ENCODE results near the gene PTOV1.

The PTOV1 gene

DNA sequence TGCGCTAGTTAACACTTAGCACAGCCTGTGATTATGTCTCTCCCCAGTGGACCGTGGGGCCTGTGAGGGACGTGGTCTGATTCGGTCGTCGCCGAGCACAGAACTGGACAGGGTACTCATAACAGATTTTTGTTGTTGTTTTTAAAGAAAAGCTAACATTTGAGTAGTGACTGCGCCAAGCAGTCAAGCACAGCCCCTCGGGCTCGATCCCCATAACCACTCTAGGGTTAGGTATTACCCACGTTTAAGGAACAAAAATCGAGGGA lies 805 bp upstream of the PTOV1 start:
- no peak for DNase-seq (ENCODE audit: low read depth)
- TF ChIP-seq, protein P1, sequence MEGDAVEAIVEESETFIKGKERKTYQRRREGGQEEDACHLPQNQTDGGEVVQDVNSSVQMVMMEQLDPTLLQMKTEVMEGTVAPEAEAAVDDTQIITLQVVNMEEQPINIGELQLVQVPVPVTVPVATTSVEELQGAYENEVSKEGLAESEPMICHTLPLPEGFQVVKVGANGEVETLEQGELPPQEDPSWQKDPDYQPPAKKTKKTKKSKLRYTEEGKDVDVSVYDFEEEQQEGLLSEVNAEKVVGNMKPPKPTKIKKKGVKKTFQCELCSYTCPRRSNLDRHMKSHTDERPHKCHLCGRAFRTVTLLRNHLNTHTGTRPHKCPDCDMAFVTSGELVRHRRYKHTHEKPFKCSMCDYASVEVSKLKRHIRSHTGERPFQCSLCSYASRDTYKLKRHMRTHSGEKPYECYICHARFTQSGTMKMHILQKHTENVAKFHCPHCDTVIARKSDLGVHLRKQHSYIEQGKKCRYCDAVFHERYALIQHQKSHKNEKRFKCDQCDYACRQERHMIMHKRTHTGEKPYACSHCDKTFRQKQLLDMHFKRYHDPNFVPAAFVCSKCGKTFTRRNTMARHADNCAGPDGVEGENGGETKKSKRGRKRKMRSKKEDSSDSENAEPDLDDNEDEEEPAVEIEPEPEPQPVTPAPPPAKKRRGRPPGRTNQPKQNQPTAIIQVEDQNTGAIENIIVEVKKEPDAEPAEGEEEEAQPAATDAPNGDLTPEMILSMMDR (conservative IDR thresholded peaks at IDR 0.05; ENCODE audit: low read length): no peak
- peak overlapping the region; percentile 90 for H3K4me3 ChIP-seq (ENCODE audit: low read length)

DNA sequence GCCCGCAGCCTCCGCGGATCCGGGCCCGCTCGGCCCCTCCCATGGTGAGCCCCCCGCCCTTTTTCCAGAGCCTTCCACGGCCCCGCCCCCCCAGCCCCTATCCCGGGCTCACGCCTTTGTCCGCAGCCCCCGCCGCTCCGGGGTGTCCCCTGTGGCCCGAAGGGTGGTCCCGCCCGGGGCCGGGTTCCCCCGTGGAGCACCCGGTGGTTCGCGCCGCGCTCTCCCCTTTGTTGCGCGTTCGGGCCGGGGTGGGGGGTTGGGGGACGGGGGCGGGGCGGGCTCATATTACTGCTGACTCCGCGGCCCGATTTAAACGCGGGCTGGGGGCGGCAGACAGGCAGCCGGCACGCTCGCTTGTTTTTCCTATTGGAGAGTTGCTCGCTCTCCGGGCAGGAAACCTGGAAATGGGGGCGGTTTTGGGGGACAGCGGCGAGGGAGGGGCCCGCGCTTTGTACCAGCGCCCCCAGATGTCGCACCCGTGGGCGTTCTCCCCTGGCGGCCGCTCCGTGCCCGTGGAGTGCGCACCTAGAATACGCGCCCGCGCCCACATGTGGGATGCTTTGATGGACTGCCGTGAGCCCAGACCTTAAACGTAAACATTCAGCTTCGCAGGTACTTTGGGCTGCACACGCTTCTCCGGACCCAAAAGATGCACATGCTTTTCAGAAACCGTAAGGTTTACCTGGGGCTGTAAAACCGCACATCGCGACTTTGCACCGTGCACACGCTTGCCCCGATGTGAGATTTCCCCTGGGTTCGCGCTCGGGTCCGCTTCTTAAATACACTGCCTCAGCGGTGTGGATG lies 699 bp downstream of the PTOV1 start:
- TF ChIP-seq, protein P1 (conservative IDR thresholded peaks at IDR 0.05; ENCODE audit: low read length): no peak
- H3K4me3 ChIP-seq (ENCODE audit: low read length): peak overlapping the region; percentile 90
- no peak for DNase-seq (ENCODE audit: low read depth)

DNA sequence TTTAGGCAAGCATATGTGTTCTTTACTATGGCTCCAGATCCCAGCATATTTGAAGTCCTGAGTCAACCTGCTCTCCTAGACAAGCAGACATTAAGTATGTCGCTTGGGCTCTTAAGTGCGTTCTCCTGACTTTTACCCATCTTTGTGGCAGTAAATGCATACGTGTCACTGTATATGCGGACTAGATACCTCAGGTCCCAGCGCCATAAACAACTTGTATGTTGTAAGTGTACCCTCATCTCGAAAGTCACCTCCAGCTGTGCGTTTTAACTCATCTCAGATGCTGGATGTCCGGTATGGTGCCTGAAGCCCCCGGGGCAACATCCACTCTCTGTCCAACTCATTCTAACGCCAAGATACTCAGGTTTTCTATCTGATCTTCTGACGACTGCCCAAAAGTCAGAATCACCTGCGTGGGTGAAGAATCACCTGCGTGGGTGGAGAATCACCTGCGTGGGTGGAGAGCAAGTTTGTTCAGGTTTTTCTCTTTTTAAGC lies 1.7 kb downstream of the PTOV1 start:
- TF ChIP-seq, protein P1 (conservative IDR thresholded peaks at IDR 0.05; ENCODE audit: low read length): no peak
- DNase-seq (ENCODE audit: low read depth): no peak
- peak overlapping the region; percentile 90 for H3K4me3 ChIP-seq (ENCODE audit: low read length)

DNA sequence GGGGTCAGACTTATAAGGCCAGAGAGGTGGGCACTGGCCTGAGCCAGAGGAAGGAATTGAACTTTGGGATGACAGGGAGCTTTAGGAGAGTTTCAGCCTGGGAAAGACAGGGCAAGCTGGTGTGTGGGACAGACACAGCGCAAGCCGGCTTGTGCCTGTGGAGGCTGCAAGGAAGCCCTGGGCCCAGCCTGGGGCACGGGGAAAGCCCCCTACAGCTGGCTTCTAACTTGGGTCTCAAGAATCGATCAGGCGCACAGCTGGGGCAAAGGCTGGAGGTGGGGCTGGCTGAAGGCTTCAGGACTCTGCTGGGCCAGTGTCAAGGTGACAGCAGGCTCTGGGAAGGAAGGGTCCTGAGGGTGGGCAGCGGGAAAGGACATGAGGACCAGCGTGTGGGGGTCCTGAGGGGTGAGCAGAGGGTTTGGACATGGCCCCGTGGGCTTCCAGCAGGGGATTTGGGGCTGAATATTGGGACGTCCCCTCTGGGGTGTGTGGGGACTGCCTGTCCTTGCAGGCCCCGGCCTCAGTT lies 3.0 kb downstream of the PTOV1 start:
- DNase-seq (ENCODE audit: low read depth): no peak
- TF ChIP-seq, protein P1 (conservative IDR thresholded peaks at IDR 0.05; ENCODE audit: low read length): no peak
- H3K4me3 ChIP-seq (ENCODE audit: low read length): no peak overlapping the region

DNA sequence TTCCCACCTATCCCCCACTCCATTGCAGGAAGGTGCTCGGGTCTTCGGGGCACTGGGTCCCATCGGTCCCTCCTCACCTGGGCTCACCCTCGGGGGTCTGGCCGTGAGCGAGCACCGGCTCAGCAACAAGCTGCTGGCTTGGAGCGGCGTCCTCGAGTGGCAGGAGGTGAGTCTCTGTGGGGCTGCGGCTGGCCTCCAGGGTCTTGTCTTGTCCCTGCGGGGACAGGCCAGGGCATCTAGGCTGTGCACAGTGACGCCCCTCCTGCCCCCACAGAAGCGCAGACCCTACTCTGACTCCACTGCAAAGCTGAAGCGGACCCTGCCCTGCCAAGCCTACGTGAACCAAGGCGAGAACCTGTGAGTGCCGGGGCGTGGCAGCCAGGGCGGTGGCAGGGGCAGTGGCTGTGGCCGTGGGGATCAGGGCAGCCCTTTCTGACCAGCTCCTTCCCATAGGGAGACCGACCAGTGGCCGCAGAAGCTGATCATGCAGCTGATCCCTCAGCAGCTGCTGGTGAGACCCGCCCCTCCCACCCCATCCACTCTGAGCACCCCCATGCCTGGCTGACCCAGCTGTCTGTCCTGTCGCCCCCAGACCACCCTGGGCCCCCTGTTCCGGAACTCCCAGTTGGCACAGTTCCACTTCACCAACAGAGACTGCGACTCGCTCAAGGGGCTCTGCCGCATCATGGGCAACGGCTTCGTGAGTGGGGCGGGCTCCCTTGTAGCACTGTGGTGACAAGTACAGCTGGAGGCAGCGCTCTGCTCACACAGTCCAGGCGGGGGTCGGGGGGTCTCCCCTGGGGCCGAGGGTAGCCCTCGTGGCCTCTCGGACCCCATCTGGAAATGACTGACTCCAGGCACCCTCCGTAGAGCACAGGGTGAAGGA lies 3.7 kb downstream of the PTOV1 start:
- DNase-seq (ENCODE audit: low read depth): no peak
- no peak overlapping the region for H3K4me3 ChIP-seq (ENCODE audit: low read length)
- TF ChIP-seq, protein P1 (conservative IDR thresholded peaks at IDR 0.05; ENCODE audit: low read length): no peak

DNA sequence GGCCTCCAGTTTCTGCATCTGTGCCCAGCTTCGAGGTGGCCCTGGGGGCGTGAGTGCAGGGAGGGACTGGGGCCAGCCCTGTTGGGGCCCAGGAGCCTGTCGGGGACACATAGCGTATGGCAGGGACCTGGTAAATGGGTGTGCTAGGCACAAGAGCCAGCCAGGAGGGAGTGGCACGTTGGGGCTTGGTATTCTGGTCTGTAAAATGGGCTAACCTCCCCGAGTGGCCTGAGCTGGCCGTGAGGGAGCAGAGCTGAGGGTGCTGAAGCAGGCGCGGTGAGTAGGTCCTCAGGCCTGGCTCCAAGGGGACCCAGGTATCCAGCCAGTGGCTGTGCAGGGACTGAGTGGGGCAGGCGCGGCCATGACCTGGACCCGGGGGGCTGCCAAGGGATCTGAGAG lies 4.3 kb downstream of the PTOV1 start:
- TF ChIP-seq, protein P1 (conservative IDR thresholded peaks at IDR 0.05; ENCODE audit: low read length): no peak
- DNase-seq (ENCODE audit: low read depth): no peak
- no peak overlapping the region for H3K4me3 ChIP-seq (ENCODE audit: low read length)
